ENCODE measurements around the gene LHFPL3. TPM values are rescaled to one million over a fixed set of nuclear protein-coding genes. Genes with fewer than 3 reads are reported as not detected.

The LHFPL3 gene
- total RNA-seq, 1 experiment from 2014 or later, result 0.83 TPM

DNA sequence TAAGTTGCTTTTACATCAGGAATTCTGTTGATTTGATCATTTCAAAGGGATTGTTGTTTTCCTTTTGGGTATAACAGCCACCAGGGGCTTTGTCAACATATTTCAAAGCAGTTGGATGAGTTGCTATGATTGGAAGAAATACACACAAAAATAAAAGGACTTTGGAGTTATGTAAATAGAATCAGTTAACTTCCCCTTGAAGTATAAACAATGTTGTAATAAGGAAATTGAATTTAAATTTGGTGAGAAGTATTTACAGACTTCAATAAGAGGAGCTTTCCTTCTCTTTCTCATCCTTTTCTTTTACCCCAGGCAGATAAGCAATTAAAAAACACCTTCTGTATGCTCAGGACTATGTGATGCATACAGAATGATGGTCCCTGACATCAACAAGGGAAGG lies 199.7 kb downstream of the LHFPL3 start:
- DNase-seq (ENCODE audit: low spot score), result no peak
- H3K27ac Mint-ChIP-seq, result no peak overlapping the region
- no peak for ATAC-seq
- no peaks in the 10 kb centered on the region for H3K36me3 Mint-ChIP-seq
- no peaks in the 10 kb centered on the region for H3K9me3 Mint-ChIP-seq
- H3K27me3 Mint-ChIP-seq (ENCODE audit: low read depth), result peaks cover 4% of the 10 kb centered on the region; the same call in 1 of the 2 replicates
- ChIA-PET CTCF (interaction anchor here (1.3 kb wide), 1 partner anchor 261 kb away, joined by 4 read pairs; no protein-coding TSS in a partner anchor), POLR2A (no interaction called here)
- no peak overlapping the region for H3K4me3 Mint-ChIP-seq
- H3K4me1 Mint-ChIP-seq, result no peaks in the 10 kb centered on the region
- TF ChIP-seq, protein P1, sequence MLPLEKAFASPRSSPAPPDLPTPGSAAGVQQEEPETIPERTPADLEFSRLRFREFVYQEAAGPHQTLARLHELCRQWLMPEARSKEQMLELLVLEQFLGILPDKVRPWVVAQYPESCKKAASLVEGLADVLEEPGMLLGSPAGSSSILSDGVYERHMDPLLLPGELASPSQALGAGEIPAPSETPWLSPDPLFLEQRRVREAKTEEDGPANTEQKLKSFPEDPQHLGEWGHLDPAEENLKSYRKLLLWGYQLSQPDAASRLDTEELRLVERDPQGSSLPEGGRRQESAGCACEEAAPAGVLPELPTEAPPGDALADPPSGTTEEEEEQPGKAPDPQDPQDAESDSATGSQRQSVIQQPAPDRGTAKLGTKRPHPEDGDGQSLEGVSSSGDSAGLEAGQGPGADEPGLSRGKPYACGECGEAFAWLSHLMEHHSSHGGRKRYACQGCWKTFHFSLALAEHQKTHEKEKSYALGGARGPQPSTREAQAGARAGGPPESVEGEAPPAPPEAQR (CRISPR knock-in tag; IDR thresholded peaks at IDR 0.05), result no peak
- TF ChIP-seq, protein P2, sequence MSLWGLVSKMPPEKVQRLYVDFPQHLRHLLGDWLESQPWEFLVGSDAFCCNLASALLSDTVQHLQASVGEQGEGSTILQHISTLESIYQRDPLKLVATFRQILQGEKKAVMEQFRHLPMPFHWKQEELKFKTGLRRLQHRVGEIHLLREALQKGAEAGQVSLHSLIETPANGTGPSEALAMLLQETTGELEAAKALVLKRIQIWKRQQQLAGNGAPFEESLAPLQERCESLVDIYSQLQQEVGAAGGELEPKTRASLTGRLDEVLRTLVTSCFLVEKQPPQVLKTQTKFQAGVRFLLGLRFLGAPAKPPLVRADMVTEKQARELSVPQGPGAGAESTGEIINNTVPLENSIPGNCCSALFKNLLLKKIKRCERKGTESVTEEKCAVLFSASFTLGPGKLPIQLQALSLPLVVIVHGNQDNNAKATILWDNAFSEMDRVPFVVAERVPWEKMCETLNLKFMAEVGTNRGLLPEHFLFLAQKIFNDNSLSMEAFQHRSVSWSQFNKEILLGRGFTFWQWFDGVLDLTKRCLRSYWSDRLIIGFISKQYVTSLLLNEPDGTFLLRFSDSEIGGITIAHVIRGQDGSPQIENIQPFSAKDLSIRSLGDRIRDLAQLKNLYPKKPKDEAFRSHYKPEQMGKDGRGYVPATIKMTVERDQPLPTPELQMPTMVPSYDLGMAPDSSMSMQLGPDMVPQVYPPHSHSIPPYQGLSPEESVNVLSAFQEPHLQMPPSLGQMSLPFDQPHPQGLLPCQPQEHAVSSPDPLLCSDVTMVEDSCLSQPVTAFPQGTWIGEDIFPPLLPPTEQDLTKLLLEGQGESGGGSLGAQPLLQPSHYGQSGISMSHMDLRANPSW (CRISPR knock-in tag; conservative IDR thresholded peaks at IDR 0.05; ENCODE audit: low read depth), result no peak
- no peak for TF ChIP-seq FOXJ3 (CRISPR knock-in tag; IDR thresholded peaks at IDR 0.05; ENCODE audit: borderline replicate concordance)

DNA sequence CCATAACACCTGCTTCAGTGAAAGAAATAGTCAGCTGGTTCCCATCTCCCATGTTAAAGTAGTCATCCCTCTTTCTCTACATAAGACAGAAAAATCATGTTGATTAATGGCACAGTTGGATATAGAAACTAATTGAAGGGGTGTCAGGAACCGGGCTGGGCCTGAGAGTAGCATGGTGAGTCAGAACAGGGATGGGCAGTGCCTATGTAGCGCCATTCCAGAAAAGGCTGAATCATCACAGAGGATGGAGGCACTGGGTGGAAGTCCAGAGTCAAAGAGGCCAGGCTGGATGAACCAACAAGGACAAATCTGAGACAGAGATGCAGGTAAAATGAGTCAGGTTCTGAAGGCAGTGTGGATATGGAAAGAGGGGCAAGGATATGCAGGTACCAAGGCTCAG lies 201.2 kb downstream of the LHFPL3 start:
- Mint-ChIP-seq H3K4me1 (no peaks in the 10 kb centered on the region), H3K36me3 (no peaks in the 10 kb centered on the region), H3K27ac (no peak overlapping the region), H3K4me3 (no peak overlapping the region), H3K27me3 (ENCODE audit: low read depth) (peaks cover 4% of the 10 kb centered on the region; the same call in 1 of the 2 replicates), H3K9me3 (no peaks in the 10 kb centered on the region)
- TF ChIP-seq ETV6 (CRISPR knock-in tag; IDR thresholded peaks at IDR 0.05) (no peak), KAT7 (CRISPR knock-in tag; IDR thresholded peaks at IDR 0.05; ENCODE audit: borderline replicate concordance) (no peak), ZNF219 (CRISPR knock-in tag; IDR thresholded peaks at IDR 0.05; ENCODE audit: borderline replicate concordance) (no peak), E2F4 (CRISPR knock-in tag; IDR thresholded peaks at IDR 0.05; ENCODE audit: borderline replicate concordance, low read depth) (no peak), MLX (CRISPR knock-in tag; IDR thresholded peaks at IDR 0.05) (no peak), MXD4 (CRISPR knock-in tag; IDR thresholded peaks at IDR 0.05; ENCODE audit: borderline replicate concordance) (no peak), NFATC4 (CRISPR knock-in tag; IDR thresholded peaks at IDR 0.05) (no peak), JAZF1 (CRISPR knock-in tag; IDR thresholded peaks at IDR 0.05) (no peak), PREB (CRISPR knock-in tag; IDR thresholded peaks at IDR 0.05; ENCODE audit: borderline replicate concordance) (no peak), TEAD1 (CRISPR knock-in tag; IDR thresholded peaks at IDR 0.05) (no peak), SMAD4 (CRISPR knock-in tag; IDR thresholded peaks at IDR 0.05) (no peak), ZNF512 (CRISPR knock-in tag; IDR thresholded peaks at IDR 0.05; ENCODE audit: borderline replicate concordance) (no peak), ESRRA (CRISPR knock-in tag; IDR thresholded peaks at IDR 0.05; ENCODE audit: borderline replicate concordance) (no peak), FOXK1 (CRISPR knock-in tag; IDR thresholded peaks at IDR 0.05) (no peak)
- TF ChIP-seq, protein P3, sequence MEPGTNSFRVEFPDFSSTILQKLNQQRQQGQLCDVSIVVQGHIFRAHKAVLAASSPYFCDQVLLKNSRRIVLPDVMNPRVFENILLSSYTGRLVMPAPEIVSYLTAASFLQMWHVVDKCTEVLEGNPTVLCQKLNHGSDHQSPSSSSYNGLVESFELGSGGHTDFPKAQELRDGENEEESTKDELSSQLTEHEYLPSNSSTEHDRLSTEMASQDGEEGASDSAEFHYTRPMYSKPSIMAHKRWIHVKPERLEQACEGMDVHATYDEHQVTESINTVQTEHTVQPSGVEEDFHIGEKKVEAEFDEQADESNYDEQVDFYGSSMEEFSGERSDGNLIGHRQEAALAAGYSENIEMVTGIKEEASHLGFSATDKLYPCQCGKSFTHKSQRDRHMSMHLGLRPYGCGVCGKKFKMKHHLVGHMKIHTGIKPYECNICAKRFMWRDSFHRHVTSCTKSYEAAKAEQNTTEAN (CRISPR knock-in tag; IDR thresholded peaks at IDR 0.05), result no peak
- TF ChIP-seq, protein P4, sequence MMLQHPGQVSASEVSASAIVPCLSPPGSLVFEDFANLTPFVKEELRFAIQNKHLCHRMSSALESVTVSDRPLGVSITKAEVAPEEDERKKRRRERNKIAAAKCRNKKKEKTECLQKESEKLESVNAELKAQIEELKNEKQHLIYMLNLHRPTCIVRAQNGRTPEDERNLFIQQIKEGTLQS (CRISPR knock-in tag; conservative IDR thresholded peaks at IDR 0.05), result no peak
- TF ChIP-seq, protein P5, sequence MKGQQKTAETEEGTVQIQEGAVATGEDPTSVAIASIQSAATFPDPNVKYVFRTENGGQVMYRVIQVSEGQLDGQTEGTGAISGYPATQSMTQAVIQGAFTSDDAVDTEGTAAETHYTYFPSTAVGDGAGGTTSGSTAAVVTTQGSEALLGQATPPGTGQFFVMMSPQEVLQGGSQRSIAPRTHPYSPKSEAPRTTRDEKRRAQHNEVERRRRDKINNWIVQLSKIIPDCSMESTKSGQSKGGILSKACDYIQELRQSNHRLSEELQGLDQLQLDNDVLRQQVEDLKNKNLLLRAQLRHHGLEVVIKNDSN (CRISPR knock-in tag; IDR thresholded peaks at IDR 0.05), result no peak
- TF ChIP-seq, protein P2 (CRISPR knock-in tag; conservative IDR thresholded peaks at IDR 0.05; ENCODE audit: low read depth), result no peak
- DNase-seq (ENCODE audit: low spot score) (no peak), ATAC-seq (no peak)
- ChIA-PET POLR2A (no interaction called here), CTCF (no interaction called here)

All from WTC11 (cell line).